ENCODE data around the gene DDX41.

Gene DDX41

DNA sequence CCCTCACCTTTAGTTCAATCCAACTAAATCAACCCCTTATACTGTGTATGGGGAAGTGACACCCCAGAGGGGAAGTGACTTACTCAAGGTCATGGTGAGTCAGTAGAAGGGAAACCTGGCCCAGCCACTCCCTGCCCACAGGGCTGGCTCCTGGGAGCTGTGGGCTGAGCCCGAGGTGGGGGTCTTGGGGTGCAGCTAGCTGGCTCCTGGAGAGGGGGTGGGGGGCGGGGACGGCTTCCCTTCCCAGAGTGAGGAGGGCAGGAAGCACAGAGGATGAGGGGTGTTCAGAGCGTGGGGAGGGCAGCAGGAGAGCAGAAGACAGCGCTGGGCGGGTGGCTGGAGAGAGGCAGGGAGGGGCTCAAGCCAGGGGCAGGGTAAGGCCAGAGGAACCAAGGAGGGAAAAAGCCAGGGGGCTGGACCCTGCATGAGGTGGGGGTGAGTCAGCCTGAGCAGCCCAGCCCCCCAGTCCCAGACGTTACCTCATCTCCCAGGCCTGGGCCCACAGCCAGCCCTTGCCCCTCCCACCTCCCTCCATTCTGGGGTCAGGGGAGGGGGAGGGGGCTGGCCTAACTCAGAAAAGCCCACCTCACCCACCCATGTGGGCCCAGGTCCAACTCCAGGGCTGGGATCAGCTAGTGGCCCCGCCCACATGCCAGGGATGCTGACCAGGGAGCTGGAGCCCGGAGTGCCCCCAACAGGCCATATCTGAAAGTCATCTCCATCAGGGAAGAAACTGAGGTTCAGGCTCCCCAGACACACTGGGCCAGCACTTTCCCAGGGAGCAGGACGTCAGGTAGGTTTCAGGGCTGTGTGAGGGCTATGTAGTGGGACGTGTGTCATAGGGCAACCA is 22.2 kb downstream of the DDX41 start:
- no peaks in the 10 kb centered on the region for H3K9me3 ChIP-seq (replicated peaks; ENCODE audit: insufficient read depth, low read length)
- no peaks in the 10 kb centered on the region for H3K9me2 ChIP-seq (replicated peaks; ENCODE audit: insufficient read depth, low read length)
- no peak overlapping the region for H3K4me2 ChIP-seq (ENCODE audit: low read depth, low read length)
- DNase-seq, result no peak
- no peaks in the 10 kb centered on the region for H3K36me3 ChIP-seq (replicated peaks; ENCODE audit: insufficient read depth, low read length)
- no peak overlapping the region for H2AFZ ChIP-seq (ENCODE audit: low read length)
- no peak for TF ChIP-seq EZH2phosphoT487 (IDR thresholded peaks at IDR 0.05; ENCODE audit: low read length)
- TF ChIP-seq, protein P1, sequence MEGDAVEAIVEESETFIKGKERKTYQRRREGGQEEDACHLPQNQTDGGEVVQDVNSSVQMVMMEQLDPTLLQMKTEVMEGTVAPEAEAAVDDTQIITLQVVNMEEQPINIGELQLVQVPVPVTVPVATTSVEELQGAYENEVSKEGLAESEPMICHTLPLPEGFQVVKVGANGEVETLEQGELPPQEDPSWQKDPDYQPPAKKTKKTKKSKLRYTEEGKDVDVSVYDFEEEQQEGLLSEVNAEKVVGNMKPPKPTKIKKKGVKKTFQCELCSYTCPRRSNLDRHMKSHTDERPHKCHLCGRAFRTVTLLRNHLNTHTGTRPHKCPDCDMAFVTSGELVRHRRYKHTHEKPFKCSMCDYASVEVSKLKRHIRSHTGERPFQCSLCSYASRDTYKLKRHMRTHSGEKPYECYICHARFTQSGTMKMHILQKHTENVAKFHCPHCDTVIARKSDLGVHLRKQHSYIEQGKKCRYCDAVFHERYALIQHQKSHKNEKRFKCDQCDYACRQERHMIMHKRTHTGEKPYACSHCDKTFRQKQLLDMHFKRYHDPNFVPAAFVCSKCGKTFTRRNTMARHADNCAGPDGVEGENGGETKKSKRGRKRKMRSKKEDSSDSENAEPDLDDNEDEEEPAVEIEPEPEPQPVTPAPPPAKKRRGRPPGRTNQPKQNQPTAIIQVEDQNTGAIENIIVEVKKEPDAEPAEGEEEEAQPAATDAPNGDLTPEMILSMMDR (IDR thresholded peaks at IDR 0.05; ENCODE audit: low read length), result no peak
- TF ChIP-seq EZH2 (optimal IDR thresholded peaks at IDR 0.05; ENCODE audit: low read depth, low read length), result no peak
- peaks cover 6% of the 10 kb centered on the region for H3F3A ChIP-seq (ENCODE audit: insufficient read depth, low read length)
- no peak overlapping the region for H3K4me3 ChIP-seq (ENCODE audit: low read length)
- peaks cover 19% of the 10 kb centered on the region for H3K27me3 ChIP-seq (replicated peaks; ENCODE audit: insufficient read depth, low read length)
- no peaks in the 10 kb centered on the region for H4K20me1 ChIP-seq (ENCODE audit: insufficient read depth, low read length)
- peaks cover 11% of the 10 kb centered on the region for H3K4me1 ChIP-seq (ENCODE audit: low read length)
- no peaks in the 10 kb centered on the region for H3K79me2 ChIP-seq (ENCODE audit: low read length)
- H3K9ac ChIP-seq (ENCODE audit: low read length), result no peak overlapping the region
- no peak overlapping the region for H3K27ac ChIP-seq (ENCODE audit: low read length)

DNA sequence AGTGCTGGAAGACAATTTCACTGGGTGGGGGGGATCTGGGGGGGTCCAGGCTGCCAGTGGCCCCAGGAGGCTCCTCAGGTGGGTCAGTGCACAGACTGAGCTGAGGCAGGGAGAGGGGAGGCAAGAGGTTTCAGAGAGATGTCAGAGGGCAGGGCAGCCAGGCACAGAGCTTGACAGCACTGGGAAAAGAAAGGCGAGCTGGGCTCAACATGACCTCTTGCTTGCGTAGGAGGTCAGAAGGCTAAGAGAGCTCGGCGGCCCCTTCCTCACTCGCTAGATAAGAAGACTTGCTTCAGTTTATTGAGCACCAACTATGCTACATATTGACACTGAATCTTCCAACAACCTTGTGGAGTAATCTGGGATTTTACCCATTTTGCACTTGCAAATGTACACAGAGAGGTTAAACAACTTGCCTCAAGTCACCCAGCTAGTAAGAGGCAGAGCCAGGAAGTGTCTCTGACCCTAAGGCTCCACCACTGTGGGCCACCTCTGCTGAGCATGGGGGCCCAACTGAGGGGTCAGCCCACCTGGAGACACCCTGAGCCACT is 22.9 kb downstream of the DDX41 start:
- Histone ChIP-seq H3K36me3 (replicated peaks; ENCODE audit: insufficient read depth, low read length) (no peaks in the 10 kb centered on the region), H3K79me2 (ENCODE audit: low read length) (no peaks in the 10 kb centered on the region), H3K9me2 (replicated peaks; ENCODE audit: insufficient read depth, low read length) (no peaks in the 10 kb centered on the region), H3K9ac (ENCODE audit: low read length) (no peak overlapping the region), H3K9me3 (replicated peaks; ENCODE audit: insufficient read depth, low read length) (no peaks in the 10 kb centered on the region), H3K4me3 (ENCODE audit: low read length) (no peak overlapping the region), H3K4me2 (ENCODE audit: low read depth, low read length) (no peak overlapping the region), H3F3A (ENCODE audit: insufficient read depth, low read length) (peaks cover 6% of the 10 kb centered on the region), H2AFZ (ENCODE audit: low read length) (no peak overlapping the region), H3K27ac (ENCODE audit: low read length) (no peak overlapping the region), H4K20me1 (ENCODE audit: insufficient read depth, low read length) (no peaks in the 10 kb centered on the region), H3K27me3 (replicated peaks; ENCODE audit: insufficient read depth, low read length) (peaks cover 12% of the 10 kb centered on the region), H3K4me1 (ENCODE audit: low read length) (peaks cover 16% of the 10 kb centered on the region)
- no peak for DNase-seq
- TF ChIP-seq EZH2 (optimal IDR thresholded peaks at IDR 0.05; ENCODE audit: low read depth, low read length) (no peak), EZH2phosphoT487 (IDR thresholded peaks at IDR 0.05; ENCODE audit: low read length) (no peak)
- TF ChIP-seq, protein P1 (IDR thresholded peaks at IDR 0.05; ENCODE audit: low read length), result no peak

DNA sequence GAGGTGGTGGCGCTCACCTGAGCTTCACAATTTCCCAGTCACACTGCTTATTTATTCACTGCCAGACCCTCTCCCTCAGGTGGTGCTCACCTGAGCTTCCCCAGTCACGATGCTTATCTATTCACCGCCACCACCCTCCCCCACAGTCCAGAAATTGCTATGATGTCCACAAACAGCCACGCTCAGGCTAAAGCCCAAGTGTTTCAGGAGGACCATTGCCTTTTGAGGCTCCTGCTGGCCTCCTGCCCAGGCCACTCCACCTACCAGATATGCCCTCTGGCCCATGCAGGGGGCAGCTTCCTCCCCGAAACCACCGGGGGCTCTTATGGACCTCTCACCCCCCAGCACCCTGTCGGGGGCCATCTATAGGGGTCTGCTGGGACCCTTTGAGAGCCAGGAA is 23.9 kb downstream of the DDX41 start:
- Histone ChIP-seq H3K4me3 (ENCODE audit: low read length) (no peak overlapping the region), H3F3A (ENCODE audit: insufficient read depth, low read length) (peaks cover 6% of the 10 kb centered on the region), H3K9me3 (replicated peaks; ENCODE audit: insufficient read depth, low read length) (no peaks in the 10 kb centered on the region), H3K9ac (ENCODE audit: low read length) (no peak overlapping the region), H2AFZ (ENCODE audit: low read length) (no peak overlapping the region), H3K27me3 (replicated peaks; ENCODE audit: insufficient read depth, low read length) (peaks cover 2% of the 10 kb centered on the region; the same call in 1 of the 2 replicates), H4K20me1 (ENCODE audit: insufficient read depth, low read length) (no peaks in the 10 kb centered on the region), H3K79me2 (ENCODE audit: low read length) (no peaks in the 10 kb centered on the region), H3K9me2 (replicated peaks; ENCODE audit: insufficient read depth, low read length) (no peaks in the 10 kb centered on the region), H3K4me2 (ENCODE audit: low read depth, low read length) (no peak overlapping the region), H3K36me3 (replicated peaks; ENCODE audit: insufficient read depth, low read length) (no peaks in the 10 kb centered on the region), H3K4me1 (ENCODE audit: low read length) (peaks cover 13% of the 10 kb centered on the region), H3K27ac (ENCODE audit: low read length) (no peak overlapping the region)
- no peak for DNase-seq
- TF ChIP-seq, protein P1 (IDR thresholded peaks at IDR 0.05; ENCODE audit: low read length), result no peak
- no peak for TF ChIP-seq EZH2 (optimal IDR thresholded peaks at IDR 0.05; ENCODE audit: low read depth, low read length)

Measured in MM.1S (cell line).